ENCODE data around the gene TRIM69.
"Not testable (repeated sequence)": the region's sequence is repeated elsewhere in the genome, so short reads cannot be mapped to it uniquely, and the experiment has no call there.

DNA sequence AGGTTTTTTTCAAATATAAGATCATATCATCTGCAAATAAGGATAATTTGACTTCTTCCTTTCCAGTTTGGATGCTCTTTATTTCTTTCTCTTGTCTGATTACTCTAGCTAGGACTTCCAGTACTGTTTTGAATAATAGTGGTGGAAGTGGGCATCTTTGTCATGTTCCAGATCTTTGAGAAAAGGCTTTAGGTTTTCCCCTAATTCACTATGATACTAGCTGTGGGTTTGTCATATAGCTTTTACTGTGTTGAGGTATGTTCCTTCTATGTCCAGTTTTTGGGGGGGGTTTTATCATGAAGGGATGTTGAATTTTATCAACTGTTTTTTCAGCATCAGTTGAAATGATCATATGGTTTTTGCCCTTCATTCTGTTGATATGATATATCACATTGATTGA lies 35.7 kb upstream of the TRIM69 start:
- not testable (repeated sequence) for TF ChIP-seq CTCF (IDR thresholded peaks at IDR 0.05); POLR2AphosphoS5 (IDR thresholded peaks at IDR 0.05; ENCODE audit: low read depth, low read length); REST (IDR thresholded peaks at IDR 0.05; ENCODE audit: insufficient read depth in 1 of 2, low read depth in 2 of 2, low read length in 1 of 2)
